ENCODE data around the gene LPA.

GRCh38 chr6:160662842-160663241 lies 1.2 kb downstream of the LPA start:
- no peak for TF ChIP-seq CTCF (IDR thresholded peaks at IDR 0.05)
- TF ChIP-seq EP300 (IDR thresholded peaks at IDR 0.05) = no peak

Measured in ovary (tissue), 3 donors.